Keratinocyte (primary cell): ENCODE results near the gene TBL2. TPM values are rescaled to one million over a fixed set of nuclear protein-coding genes. Genes with fewer than 3 reads are reported as not detected.
A peak's percentile ranks its signal among the peaks of the same experiment; 100 is the strongest.

ENCODE experiments used
- DNase-seq: peaks from one replicate; pipeline ENCODE4 v3.0.0-alpha.2; 2011; ENCODE audit warnings: low read depth, missing footprints, low spot score
- FAIRE-seq: peaks from 2 replicates; lab custom pipeline; 2011; peaks lifted over from hg19 to GRCh38; lab: Jason Lieb, UNC
- H2AFZ ChIP-seq: 2 replicates; pipeline ENCODE4 v1.6.0; 2012; ENCODE audit warnings: low read length, control low read depth, inconsistent platforms; ENCODE audit not compliant: control insufficient read depth
- H3K27ac ChIP-seq: 2 replicates; pipeline ENCODE4 v1.5.1; 2011; ENCODE audit warnings: low read length; ENCODE audit not compliant: control insufficient read depth, insufficient read depth
- H3K27me3 ChIP-seq: 3 replicates; pipeline ENCODE4 v1.6.0; 2011; ENCODE audit warnings: low read length; ENCODE audit not compliant: control insufficient read depth, insufficient read depth; ENCODE audit errors: extremely low read depth
- H3K36me3 ChIP-seq, 2 experiments: 2 replicates in 1 of 2; 3 replicates in 1 of 2; pipeline ENCODE4 v1.5.1; 2011; ENCODE audit warnings: low read length in 2 of 2, mild to moderate bottlenecking in 1 of 2; ENCODE audit not compliant: control insufficient read depth in 2 of 2, insufficient read depth in 2 of 2; ENCODE audit errors: extremely low read depth in 1 of 2
- H3K4me1 ChIP-seq: 3 replicates; pipeline ENCODE4 v1.5.1; 2011; ENCODE audit warnings: low read length; ENCODE audit not compliant: control insufficient read depth, insufficient read depth; ENCODE audit errors: extremely low read depth
- H3K4me2 ChIP-seq: 3 replicates; pipeline ENCODE4 v1.6.0; 2011; ENCODE audit warnings: low read depth, low read length; ENCODE audit not compliant: control insufficient read depth, insufficient read depth; ENCODE audit errors: extremely low read depth
- H3K4me3 ChIP-seq, 3 experiments: fragments of 200-600 bp in 1 of 3; sonication (generic) in 1 of 3; 2 replicates in 2 of 3; 3 replicates in 1 of 3; pipeline ENCODE4 v1.5.1; 2011 to 2016; ENCODE audit warnings: low read length in 3 of 3, mild to moderate bottlenecking in 3 of 3, control low read depth in 2 of 3, inconsistent platforms in 1 of 3, low read depth in 1 of 3, mixed read lengths in 1 of 3, mixed run types in 1 of 3, moderate library complexity in 1 of 3; ENCODE audit not compliant: control insufficient read depth in 2 of 3, insufficient read depth in 2 of 3; ENCODE audit errors: extremely low read depth in 1 of 3
- H3K79me2 ChIP-seq: 2 replicates; pipeline ENCODE4 v1.6.0; 2012; ENCODE audit warnings: low read length; ENCODE audit not compliant: control insufficient read depth, insufficient read depth
- H3K9ac ChIP-seq: 3 replicates; pipeline ENCODE4 v1.6.0; 2011; ENCODE audit warnings: low read length; ENCODE audit not compliant: control insufficient read depth, insufficient read depth; ENCODE audit errors: extremely low read depth
- H3K9me1 ChIP-seq: 3 replicates; pipeline ENCODE4 v1.6.0; 2011; ENCODE audit warnings: low read length; ENCODE audit not compliant: control insufficient read depth, insufficient read depth; ENCODE audit errors: extremely low read depth
- H3K9me3 ChIP-seq: 2 replicates; pipeline ENCODE4 v1.5.1; 2012; ENCODE audit warnings: low read depth, low read length; ENCODE audit not compliant: control insufficient read depth
- H4K20me1 ChIP-seq: 3 replicates; pipeline ENCODE4 v1.6.0; 2011; ENCODE audit warnings: low read length; ENCODE audit not compliant: control insufficient read depth, insufficient read depth; ENCODE audit errors: extremely low read depth
- EZH2 ChIP-seq: IDR thresholded peaks from one replicate; pipeline ENCODE4 v1.6.1; 2012; ENCODE audit warnings: inconsistent platforms, mild to moderate bottlenecking, low read length, moderate library complexity
- dilution Hi-C: fragments of 300-500 bp; cut with MboI; formaldehyde crosslinking; loops from one replicate; pipeline ENCODE4 v1.7.0; 2020; ENCODE audit warnings: low sequenced_read_pairs; ENCODE audit not compliant: extremely low pct_ligation_motif_present
- polyA minus RNA-seq, 3 experiments: library from RNA; depleted of rRNA, polyadenylated mRNA; stranded (reverse); fragments of >200 nt; gene quantifications; 1 replicate in 1 of 3; 2 replicates in 1 of 3; 3 replicates in 1 of 3; pipeline ENCODE4 v1.2.3, GENCODE V29; 2011
- polyA plus RNA-seq, 5 experiments: library from polyadenylated mRNA; depleted of rRNA in 3 of 5; stranded (reverse) in 3 of 5; stranded (forward) in 1 of 5; unstranded in 1 of 5; fragments of >200 nt; gene quantifications; 1 replicate in 1 of 5; 2 replicates in 3 of 5; 3 replicates in 1 of 5; pipeline versions ENCODE4 v1.2.1 to v1.2.3, GENCODE V29; 2011 to 2012; ENCODE audit warnings: missing spikeins in 2 of 5, low read depth in 1 of 5, low replicate concordance in 1 of 5
- TF ChIP-seq, protein P1 (sequence below), 3 experiments: IDR thresholded peaks in 1 of 3; conservative IDR thresholded peaks in 1 of 3; optimal IDR thresholded peaks in 1 of 3; 2 replicates in 2 of 3; 3 replicates in 1 of 3; pipeline versions ENCODE3 to v1.5.1; 2011; ENCODE audit warnings: low read length in 3 of 3, mild to moderate bottlenecking in 3 of 3, moderate library complexity in 2 of 3, control low read depth in 1 of 3, inconsistent platforms in 1 of 3; ENCODE audit not compliant: insufficient read depth in 2 of 3; ENCODE audit errors: extremely low read depth in 1 of 3

Gene TBL2, protein sequence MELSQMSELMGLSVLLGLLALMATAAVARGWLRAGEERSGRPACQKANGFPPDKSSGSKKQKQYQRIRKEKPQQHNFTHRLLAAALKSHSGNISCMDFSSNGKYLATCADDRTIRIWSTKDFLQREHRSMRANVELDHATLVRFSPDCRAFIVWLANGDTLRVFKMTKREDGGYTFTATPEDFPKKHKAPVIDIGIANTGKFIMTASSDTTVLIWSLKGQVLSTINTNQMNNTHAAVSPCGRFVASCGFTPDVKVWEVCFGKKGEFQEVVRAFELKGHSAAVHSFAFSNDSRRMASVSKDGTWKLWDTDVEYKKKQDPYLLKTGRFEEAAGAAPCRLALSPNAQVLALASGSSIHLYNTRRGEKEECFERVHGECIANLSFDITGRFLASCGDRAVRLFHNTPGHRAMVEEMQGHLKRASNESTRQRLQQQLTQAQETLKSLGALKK
- polyA plus RNA-seq (29.4 to 39.9 TPM (median 31.2 TPM) in 3 replicates), polyA minus RNA-seq (47.3 to 186 TPM (median 50.8 TPM) in 3 replicates)
- 11.5 TPM for polyA plus RNA-seq (2011; ENCODE audit: low read depth)
- polyA plus RNA-seq (2011; cell fraction: cytosol; rRNA removed), result 13.9 and 21.5 TPM in 2 replicates
- 39.1 and 49.1 TPM in 2 replicates for polyA plus RNA-seq (2011; cell fraction: nucleus; rRNA removed)
- polyA plus RNA-seq (2012; ENCODE audit: low replicate concordance), result 13.5 and 31.4 TPM in 2 replicates
- 77.7 TPM for polyA minus RNA-seq (2011; cell fraction: cytosol; rRNA and poly(A)+ RNA removed)
- 55.5 and 57.5 TPM in 2 replicates for polyA minus RNA-seq (2011; cell fraction: nucleus; rRNA and poly(A)+ RNA removed)

DNA sequence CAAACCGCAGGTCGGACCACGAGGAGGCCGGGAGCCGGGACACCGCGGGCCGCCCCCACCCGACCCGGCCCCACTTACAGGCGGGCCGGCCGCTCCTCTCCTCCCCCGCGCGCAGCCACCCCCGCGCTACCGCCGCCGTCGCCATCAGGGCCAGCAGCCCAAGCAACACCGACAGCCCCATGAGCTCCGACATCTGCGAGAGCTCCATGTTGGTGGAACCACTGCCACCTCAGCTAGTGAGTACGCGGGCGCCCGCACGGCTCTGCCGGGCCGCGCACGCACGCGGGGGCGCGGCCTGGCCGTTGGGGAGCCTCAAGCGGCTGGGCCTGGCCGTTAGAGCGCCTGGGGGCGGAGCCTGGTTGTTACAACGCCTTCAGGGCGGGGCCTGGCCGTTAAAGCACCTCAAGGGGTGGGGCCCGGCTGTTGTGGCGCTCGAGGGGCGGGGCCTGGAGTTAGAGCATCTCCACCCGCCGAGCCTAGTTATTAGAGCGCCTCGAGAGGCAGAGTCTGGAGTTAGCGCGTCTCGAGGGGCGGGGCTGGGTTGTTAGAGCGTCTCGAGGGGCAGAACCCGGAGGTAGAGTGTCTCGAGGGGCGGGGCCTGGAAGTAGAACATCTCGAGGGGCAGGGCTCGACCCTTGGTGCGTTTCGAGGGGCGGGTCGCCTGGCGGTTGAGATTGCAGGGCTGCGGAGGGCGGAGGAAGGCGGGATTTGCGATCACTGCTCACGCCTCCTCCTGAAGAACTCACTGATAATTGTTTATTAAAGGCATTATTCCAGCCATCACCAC is at the start of gene TBL2:
Gene TBL2, minus strand, starts transcription at position 238 of the 787 bp plus-strand sequence. Its CDS starts 30 bp downstream, at position 208.
- peak within 1 kb of the TSS; percentile 78 for H3K27ac ChIP-seq
- peak; percentile 90 for DNase-seq
- H3K9ac ChIP-seq, result peak within 1 kb of the TSS; percentile 90
- H3K9me3 ChIP-seq, result no peaks in the 10 kb centered on the region
- no peaks in the 10 kb centered on the region for H3K9me1 ChIP-seq
- H3K79me2 ChIP-seq, result peaks cover 30% of the 10 kb centered on the region
- H3K27me3 ChIP-seq, result no peaks in the 10 kb centered on the region
- peaks cover 12% of the 10 kb centered on the region for H3K4me1 ChIP-seq
- dilution Hi-C loops, result no loop called here
- H3K4me2 ChIP-seq, result peak within 1 kb of the TSS; percentile 89
- H2AFZ ChIP-seq, result peak within 1 kb of the TSS; percentile 92
- H4K20me1 ChIP-seq, result peaks cover 2% of the 10 kb centered on the region
- peaks cover 10 to 14% of the 10 kb centered on the region in 2 experiments for H3K36me3 ChIP-seq
- FAIRE-seq, result no peak
- H3K4me3 ChIP-seq, result peak within 1 kb of the TSS; percentile 72 to 91 (median 80)
- TF ChIP-seq EZH2, result no peak
- TF ChIP-seq, protein P1, sequence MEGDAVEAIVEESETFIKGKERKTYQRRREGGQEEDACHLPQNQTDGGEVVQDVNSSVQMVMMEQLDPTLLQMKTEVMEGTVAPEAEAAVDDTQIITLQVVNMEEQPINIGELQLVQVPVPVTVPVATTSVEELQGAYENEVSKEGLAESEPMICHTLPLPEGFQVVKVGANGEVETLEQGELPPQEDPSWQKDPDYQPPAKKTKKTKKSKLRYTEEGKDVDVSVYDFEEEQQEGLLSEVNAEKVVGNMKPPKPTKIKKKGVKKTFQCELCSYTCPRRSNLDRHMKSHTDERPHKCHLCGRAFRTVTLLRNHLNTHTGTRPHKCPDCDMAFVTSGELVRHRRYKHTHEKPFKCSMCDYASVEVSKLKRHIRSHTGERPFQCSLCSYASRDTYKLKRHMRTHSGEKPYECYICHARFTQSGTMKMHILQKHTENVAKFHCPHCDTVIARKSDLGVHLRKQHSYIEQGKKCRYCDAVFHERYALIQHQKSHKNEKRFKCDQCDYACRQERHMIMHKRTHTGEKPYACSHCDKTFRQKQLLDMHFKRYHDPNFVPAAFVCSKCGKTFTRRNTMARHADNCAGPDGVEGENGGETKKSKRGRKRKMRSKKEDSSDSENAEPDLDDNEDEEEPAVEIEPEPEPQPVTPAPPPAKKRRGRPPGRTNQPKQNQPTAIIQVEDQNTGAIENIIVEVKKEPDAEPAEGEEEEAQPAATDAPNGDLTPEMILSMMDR (optimal IDR thresholded peaks at IDR 0.05 in 1 of 3, IDR thresholded peaks at IDR 0.05 in 1 of 3, conservative IDR thresholded peaks at IDR 0.05 in 1 of 3; ENCODE audit: extremely low read depth in 1 of 3, insufficient read depth in 2 of 3, low read length in 3 of 3), result peak in 1 of 3 experiments; percentile 25

DNA sequence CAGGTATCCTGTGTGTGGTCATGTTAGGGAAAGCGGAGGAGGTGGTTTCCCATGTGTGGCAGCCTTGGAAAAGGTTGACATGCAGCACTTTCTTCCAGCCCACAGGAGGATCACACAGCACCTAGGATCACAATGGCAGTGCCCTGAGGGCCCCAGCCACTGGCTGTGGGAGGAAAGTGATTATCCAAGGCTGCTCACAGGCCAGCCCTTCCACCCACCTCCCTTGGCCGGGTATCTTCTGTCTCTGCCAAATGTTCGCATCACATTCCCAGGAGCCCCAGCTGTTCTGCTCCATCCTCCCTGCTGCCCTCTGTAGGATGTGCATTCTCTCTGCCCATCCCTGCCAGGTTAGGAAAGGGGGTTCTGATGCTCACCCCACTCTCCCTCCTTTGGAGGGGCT is 48.4 kb upstream of the TBL2 start:
- H3K9me3 ChIP-seq, result no peaks in the 10 kb centered on the region
- no peak overlapping the region for H3K4me3 ChIP-seq
- no peaks in the 10 kb centered on the region for H3K36me3 ChIP-seq
- no peak overlapping the region for H2AFZ ChIP-seq
- H3K27ac ChIP-seq, result no peak overlapping the region
- H3K9me1 ChIP-seq, result no peaks in the 10 kb centered on the region
- H3K9ac ChIP-seq, result no peak overlapping the region
- H3K79me2 ChIP-seq, result no peaks in the 10 kb centered on the region
- H3K4me2 ChIP-seq, result no peak overlapping the region
- dilution Hi-C loops, result no loop called here
- DNase-seq (no peak), FAIRE-seq (no peak)
- no peaks in the 10 kb centered on the region for H4K20me1 ChIP-seq
- H3K27me3 ChIP-seq, result peaks cover 46% of the 10 kb centered on the region
- H3K4me1 ChIP-seq, result peaks cover 8% of the 10 kb centered on the region
- TF ChIP-seq, protein P1 (optimal IDR thresholded peaks at IDR 0.05 in 1 of 3, IDR thresholded peaks at IDR 0.05 in 1 of 3, conservative IDR thresholded peaks at IDR 0.05 in 1 of 3; ENCODE audit: extremely low read depth in 1 of 3, insufficient read depth in 2 of 3, low read length in 3 of 3), result peak in 2 of 3 experiments; percentile 24 to 54
- no peak for TF ChIP-seq EZH2
